Activated effector memory CD4-positive, alpha-beta T cell treated with anti-CD3 and anti-CD28 coated beads, Interleukin-2, amount 50 U/mL, for 16 hours (primary cell): ENCODE measurements around the gene TRAM2.

Experiments used
- DNase-seq: peaks from one replicate; pipeline ENCODE4 v3.0.0-alpha.2; 2020

Gene TRAM2

DNA sequence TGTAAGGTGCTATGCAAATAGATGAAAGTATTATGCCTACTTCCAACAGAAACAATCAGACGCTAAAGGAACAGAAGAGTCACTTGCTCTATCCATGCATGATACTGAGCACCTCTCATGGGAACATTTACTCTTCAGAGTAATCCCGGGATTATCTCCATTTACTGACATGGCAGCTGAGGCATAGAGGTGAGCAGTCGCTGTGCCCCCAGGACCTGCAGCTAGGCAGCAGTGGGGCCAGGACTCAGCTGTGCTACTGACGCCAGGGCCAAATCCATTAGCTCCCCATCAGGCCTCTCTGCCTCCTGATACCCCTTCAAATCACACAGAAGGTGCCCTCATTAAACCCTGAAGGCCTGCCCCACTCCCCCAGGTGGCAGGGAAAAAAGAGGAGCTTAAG lies 51.9 kb downstream of the TRAM2 start:
- DNase-seq = no peak

GRCh38 chr6:52523378-52524142 lies 53.3 kb downstream of the TRAM2 start:
- DNase-seq = no peak

GRCh38 chr6:52522655-52523054 lies 54.2 kb downstream of the TRAM2 start:
- DNase-seq = no peak

DNA sequence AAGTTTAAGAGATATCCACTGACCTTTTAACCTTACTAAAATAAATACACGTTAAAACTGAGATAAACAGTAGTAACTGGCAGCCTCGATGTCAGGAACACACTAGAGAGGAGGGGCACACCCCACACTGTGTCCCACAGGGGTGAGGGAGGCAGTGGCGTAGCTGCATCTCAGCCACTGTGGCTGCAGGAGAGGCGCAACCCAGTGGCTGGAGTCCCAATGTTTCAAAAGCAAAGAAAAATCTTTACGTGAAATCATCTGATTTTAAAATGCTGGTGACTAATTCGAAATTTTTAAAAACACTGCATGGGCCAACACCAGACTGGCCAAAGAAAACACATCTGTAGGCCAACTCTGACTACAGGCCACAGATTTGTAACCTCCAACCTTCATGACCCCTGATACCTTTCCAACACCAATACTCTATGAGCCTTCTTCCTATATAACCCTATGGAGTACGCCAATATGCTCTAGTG lies 54.7 kb downstream of the TRAM2 start:
- no peak for DNase-seq

GRCh38 chr6:52519618-52520017 lies 57.2 kb downstream of the TRAM2 start:
- DNase-seq = no peak

- DNase-seq = no peak
These were observed 58.4 kb downstream of the TRAM2 start for GRCh38 chr6:52518279-52518945.

- no peak for DNase-seq
These were observed 59.2 kb downstream of the TRAM2 start for GRCh38 chr6:52517502-52518278.

GRCh38 chr6:52516943-52517342 lies 59.9 kb downstream of the TRAM2 start:
- no peak for DNase-seq

GRCh38 chr6:52516269-52516668 lies 60.6 kb downstream of the TRAM2 start:
- DNase-seq = no peak

DNA sequence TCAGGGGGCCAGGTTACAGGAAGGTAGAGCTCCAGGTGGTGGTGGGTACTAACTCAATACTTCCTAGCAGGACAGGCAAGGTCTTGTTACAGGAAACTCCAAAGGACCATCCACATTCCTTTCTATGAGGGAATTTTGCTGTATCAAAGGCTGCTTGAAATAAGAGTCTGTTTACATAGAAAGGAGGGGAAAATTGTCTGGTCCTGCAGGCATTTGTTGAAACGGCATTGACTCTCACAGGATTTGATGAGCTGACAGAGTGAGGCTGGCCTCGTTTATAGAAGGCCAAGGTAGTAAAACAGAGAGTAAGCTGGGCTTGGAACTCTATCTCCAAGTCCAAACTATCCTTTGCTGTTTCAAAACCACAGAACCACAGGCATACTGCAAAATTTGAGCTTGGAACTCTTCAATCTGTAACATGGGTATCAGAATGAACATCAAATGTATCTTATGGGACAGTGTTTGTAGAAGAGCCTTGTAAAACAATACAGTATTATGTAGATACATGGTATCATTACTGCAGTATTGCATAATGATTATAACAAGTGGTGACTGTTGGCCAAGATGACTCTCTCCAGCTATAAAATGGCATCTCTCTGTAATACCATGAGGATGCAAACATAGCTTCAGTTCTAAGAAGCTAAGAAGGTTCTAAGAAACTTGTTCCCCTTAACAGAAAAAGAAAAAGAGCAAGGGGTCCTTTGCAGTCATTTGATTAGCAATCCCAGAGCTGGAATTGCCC lies 61.5 kb downstream of the TRAM2 start:
- no peak for DNase-seq

- no peak for DNase-seq
These were observed 62.3 kb downstream of the TRAM2 start for GRCh38 chr6:52514514-52514913.

DNA sequence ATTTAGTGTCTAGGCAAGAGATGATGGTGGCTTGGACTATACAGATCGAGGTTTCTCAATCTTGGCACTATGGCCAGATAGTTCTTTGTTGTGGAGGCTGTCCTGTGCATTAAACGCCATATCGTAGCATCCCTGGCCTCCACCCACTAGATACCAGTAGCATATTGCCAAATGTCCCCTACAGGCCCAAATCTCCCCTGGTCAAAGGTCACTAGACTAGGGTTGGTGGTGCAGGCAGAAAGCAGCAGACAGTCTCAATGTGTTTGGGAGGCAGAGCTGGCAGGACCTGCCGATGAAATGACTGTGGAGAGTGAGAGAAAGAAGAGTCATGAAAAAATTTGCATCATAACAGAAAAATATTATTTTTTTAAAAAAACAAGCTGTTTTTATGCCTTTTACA lies 63.0 kb downstream of the TRAM2 start:
- no peak for DNase-seq

- no peak for DNase-seq
These were observed 63.4 kb downstream of the TRAM2 start for GRCh38 chr6:52513464-52513863.

- DNase-seq = no peak
These were observed 64.7 kb downstream of the TRAM2 start for GRCh38 chr6:52512199-52512598.

DNA sequence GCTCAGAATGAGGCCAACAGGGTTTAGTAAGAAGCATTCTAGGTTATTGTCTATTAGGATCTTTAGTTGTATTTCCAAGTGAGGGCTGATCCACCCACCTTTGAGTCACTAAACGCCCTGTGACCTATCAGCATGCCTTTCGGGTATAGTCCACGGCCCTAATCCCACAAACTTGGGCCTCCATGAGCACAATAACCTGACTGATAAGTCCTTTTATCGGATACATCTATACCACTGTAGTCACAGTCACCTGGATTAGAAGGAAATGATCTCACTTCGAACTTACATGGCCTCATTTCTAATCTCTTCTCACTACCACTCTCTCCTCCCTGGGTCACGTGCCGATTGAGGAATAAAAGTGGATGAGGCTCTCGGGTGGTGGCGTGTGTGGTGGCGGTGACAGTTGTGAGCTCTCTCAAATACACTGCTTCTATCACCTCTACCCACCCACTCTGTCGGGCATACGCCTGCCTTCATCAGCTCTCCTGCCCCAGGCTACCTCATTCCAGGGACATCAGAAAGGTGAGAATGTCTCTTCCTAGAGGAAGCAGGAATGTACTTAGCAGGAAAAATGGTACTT lies 65.2 kb downstream of the TRAM2 start:
- DNase-seq = no peak

DNA sequence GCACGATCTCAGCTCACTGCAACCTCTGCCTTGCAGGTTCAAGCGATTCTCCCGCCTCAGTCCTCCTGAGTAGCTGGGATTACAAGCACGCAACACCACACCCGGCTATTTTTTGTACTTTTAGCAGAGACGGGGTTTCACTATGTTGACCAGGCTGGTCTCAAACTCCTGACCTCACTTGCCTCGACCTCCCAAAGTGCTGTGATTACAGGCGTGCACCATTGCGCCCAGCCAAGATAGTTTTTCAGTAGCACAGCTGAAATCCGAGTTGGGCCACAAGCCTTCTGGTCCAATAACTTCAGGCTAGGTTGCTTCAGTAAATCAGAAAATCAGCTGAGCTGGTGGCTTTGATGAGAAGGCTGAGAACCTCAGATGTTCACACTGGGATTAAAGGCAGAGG lies 65.7 kb downstream of the TRAM2 start:
- no peak for DNase-seq

DNA sequence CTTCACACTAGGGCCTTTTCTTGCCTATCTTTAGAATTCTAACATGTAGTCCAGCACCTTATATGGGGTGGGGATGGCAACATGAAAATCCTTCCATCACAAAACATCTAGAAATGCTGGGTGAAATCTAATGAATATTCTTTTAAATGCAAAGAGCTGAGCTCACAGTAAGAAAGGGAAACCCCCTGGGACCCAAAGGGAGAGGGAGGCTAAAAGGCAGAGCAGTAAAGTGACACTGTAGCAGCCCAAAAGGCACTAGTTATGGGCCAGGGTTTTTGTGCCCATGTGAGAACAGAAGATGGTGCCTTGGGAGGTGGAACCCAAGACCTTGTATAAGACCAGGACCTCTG lies 66.7 kb downstream of the TRAM2 start:
- DNase-seq = no peak

DNA sequence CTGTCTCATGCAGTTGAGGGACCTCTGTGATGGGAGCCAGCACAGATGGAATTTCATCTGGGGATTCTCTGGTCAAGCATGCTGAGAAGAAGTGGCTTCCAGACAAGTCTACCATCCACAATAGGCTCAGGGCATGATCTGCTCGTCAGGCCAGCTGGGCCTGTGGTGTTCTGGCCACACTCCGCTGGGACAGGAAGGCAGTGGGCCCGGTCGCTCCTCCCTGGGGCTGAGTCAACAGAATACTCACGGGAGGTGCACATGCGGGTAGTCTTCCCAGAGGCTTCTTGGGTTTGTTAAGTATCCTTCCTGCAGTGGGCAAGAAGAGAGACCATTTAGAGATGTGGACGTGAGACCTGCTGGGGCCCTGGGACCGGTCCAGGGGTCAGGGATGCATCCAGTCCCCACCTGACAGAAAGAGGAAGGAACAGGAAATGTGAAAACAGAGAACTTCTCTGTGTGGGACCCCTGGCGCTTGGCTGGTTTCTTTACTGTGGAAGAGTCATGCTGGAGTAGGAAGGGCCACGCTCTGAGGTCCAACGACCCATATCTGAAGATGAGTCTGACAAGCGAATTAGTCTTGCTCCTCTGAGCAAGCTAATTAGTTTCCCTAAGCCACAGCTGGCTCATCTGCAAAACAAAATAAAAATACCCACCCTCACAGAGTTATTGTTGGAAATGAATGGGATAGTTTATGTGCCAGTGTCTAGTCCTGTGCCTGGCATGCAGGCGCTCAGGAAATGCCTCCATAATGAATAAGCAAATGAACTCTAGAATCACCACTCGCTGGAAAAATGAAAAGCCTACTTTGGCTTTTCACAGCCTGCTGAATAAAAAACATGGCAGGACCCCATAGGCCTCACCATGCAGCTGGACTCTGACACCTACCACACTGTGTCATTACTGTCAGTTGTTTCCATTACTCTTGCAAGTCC lies 67.3 kb downstream of the TRAM2 start:
- DNase-seq = no peak

GRCh38 chr6:52508261-52508739 lies 68.6 kb downstream of the TRAM2 start:
- no peak for DNase-seq

DNA sequence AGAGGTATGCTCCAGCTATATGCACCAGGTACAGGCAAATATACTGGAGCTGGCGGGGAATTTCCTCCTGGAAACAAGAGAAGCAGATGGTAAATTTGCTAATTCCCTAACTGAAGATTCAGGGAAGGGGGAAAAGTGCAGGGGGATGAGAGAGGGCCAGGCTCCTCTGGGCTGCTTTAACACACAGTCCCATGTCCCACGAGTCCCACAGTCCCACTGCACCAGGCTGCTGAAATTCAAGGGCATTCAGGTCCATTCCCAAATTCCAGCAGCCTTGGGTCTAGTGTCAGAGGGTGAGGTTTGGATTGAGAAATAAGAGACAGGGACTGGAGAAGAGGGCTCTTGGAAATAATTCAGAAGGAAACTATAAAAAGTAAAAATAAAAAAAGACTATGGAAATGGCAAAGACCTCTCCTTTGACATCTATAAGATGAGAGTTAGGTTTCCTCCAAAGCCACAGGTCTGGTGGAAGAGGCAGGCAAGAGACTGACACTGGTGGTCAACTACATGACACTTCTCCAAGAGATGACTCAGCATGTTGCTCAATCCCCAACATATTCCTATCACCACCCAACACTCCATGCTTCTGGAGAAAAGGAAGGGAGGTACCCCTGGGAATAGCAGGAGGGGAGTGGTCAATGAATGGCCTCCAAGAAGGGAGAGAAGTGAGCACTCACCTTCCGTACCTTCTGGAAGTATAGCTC lies 69.2 kb downstream of the TRAM2 start:
- no peak for DNase-seq

DNA sequence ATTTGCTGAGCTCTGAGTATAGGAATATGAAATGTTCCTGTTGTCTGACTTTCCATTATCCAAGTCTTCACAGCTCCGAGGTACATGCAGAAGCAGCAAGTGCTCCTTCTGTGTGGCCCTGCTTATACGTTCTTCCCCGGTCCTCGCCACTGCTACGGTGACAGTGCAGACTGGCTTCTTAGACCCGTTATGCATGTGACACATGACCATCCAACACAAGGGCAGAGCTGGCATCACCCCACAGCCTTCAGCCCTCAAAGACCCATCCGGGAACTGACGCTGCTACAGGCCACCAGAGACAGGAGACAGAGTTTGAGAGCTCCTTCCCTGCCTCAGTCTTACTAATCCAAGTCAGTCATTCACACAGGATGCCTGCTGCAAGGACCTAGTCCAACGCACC lies 70.4 kb downstream of the TRAM2 start:
- no peak for DNase-seq
